C1 segment of cervical spinal cord (tissue), 14 donors: ENCODE measurements around the gene RBM20.
"Not testable (repeated sequence)": the region's sequence is repeated elsewhere in the genome, so short reads cannot be mapped to it uniquely, and the experiment has no call there.

ENCODE experiments used
- DNase-seq, 14 donors: peaks; one replicate each; lab custom pipeline; 2025; lab: John Stamatoyannopoulos, UW

The RBM20 gene

DNA sequence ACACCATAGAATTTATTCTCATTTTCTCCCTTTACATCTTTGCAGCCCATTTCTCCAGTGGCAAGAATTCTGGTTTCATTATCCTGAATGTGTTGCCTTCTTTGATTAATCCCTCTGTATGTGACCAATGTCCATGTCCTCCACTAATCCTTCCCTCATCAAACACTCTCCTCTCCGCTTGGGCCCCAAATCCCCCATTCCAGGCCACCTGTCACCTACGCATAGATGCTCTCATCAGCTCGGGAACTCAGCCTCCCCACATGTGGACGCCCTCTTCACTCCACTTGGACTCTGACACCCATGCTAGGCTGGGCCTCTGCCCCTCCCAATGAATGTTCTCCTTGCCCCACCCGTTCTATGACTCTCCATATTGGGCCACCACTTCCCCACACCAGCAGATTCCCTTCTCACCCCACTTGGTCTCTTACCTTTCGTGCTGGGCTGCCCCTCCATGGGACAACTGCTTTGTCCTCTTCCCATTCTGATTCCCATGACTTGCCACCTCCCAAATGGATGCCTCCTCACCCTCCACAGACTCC is 18.7 kb upstream of the RBM20 start:
- no peak for DNase-seq

DNA sequence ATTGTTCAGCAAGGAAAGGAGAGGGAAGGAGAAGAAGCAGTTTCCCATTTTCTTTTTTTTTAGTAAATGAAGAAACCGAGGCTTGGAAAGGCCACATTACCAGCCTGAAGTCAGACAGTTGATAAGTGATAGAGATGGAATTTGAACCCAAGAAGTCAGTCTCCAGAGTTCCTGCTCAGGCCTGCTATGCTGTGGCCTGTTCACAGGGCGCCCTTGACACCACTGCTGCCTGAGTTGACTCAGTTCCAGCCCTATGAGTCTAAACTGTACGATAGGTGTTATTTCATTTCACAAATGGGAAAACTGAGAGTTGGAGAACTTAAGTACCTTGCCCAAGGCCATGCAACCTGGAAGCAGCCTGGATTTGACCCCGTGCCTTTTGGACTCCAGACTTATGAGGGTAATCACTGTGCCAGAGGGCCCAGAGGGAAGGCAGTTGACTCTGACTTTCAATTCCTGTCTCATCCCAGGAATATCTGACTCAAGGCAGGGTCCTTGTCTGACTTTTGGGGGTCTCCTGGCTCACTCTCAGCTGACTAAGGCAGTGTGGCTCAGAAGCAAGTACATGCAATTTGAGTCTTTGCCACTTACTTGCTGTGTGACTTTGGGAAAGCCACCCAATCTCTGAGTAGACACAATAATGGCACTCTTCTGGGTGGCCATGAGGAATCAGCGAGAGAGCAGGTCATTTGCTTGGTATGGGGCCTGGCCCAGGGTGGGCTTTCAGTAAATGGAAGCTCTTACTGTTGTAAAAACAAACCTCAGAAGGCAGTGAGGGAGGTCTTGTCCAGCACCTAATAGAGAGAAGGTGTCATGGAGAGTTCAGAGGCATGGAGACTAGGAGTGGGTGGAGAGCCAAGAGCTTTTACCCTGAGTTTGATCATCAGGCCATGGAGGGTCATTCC is 17.9 kb upstream of the RBM20 start:
- no peak for DNase-seq

DNA sequence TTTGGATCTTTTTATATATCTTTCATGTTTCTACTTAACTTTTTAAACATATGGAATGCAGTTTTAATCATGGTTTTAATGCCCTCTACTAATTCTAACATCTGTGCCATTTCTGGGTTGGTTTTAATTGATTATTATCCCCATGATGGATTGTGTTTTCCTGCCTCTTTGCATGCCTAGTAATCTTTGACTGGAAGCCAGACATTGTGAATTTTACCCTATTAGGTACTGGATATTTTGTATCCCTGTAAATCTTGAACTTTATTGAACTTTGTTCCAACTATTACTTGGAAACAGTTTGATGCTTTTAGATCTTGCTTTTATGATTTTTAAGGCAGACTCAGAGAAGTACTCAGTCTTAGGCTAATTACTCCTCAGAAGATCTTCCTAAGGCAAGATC is 16.0 kb upstream of the RBM20 start:
- DNase-seq = no peak

- DNase-seq = no peak
These were observed 14.4 kb upstream of the RBM20 start for GRCh38 chr10:110629680-110630191.

DNA sequence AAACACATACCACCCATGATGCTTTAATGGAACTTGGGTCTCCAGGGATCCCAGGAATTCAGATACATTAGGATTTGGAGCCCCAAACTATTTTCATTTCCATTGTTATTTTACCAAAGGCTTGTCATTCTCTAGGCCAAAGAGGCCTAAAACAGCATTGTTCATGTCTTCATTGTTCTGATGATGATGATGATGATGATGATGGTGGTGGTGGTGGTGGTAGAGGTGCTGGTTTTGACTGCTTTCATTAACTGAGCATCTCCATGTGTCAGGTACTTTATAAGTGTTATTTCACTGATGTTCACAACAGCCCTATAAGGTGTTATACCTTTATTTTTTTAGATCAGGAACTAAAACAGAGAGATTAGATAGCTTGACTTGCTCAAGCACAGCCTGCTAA is 12.2 kb upstream of the RBM20 start:
- no peak for DNase-seq

- DNase-seq = no peak
These were observed 11.4 kb upstream of the RBM20 start for GRCh38 chr10:110632591-110633215.

- DNase-seq = no peak
These were observed 9.5 kb upstream of the RBM20 start for GRCh38 chr10:110634527-110635209.

- no peak for DNase-seq
These were observed 7.6 kb upstream of the RBM20 start for GRCh38 chr10:110636572-110636931.

GRCh38 chr10:110636932-110637557 is 7.1 kb upstream of the RBM20 start:
- no peak for DNase-seq

DNA sequence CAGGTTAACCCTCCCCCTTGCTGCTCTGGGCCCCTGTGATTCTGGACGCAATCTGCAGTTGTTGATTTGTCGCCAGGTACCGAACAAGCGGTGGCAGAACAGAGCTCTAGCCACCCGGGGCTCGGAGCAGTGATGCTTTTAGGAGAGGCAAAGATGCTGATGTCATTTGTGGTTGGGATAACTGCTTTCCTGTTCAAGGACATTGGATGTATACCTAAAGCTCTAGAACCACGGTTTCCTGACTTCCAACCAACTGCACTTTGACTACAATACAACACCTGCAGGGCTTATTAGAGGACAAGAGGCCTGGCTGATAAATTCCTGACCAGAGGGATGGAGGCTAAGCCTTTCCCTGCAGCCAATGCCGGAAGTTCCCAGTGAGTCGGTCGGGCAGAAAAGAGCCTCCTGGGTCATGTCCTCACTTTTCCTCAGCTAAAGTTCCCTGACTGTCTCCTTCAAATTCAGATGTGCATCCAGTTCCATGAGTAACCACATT is 6.5 kb upstream of the RBM20 start:
- DNase-seq = no peak

- DNase-seq = no peak
These were observed 5.8 kb upstream of the RBM20 start for GRCh38 chr10:110638319-110638718.

DNA sequence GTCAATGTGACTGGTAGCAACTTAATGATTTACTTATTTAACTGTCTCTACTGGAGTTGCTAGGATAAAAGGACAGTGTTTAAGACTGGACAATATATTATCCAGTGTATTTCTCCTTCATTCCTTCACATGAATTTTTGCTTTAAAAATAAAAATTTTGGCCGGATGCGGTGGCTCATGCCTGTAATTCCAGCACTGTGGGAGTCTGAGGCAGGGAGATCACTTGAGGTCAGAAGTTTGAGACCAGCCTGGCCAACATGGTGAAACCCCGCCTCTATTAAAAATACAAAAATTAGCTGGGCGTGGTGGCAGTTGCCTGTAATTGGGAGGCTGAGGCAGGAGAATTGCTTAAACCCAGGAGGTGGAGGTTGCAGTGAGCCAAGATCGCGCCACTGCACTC is 5.1 kb upstream of the RBM20 start:
- DNase-seq = not testable (repeated sequence)

- not testable (repeated sequence) for DNase-seq
These were observed 4.3 kb upstream of the RBM20 start for GRCh38 chr10:110639858-110640257.

GRCh38 chr10:110641256-110641655 is 2.9 kb upstream of the RBM20 start:
- DNase-seq = no peak

DNA sequence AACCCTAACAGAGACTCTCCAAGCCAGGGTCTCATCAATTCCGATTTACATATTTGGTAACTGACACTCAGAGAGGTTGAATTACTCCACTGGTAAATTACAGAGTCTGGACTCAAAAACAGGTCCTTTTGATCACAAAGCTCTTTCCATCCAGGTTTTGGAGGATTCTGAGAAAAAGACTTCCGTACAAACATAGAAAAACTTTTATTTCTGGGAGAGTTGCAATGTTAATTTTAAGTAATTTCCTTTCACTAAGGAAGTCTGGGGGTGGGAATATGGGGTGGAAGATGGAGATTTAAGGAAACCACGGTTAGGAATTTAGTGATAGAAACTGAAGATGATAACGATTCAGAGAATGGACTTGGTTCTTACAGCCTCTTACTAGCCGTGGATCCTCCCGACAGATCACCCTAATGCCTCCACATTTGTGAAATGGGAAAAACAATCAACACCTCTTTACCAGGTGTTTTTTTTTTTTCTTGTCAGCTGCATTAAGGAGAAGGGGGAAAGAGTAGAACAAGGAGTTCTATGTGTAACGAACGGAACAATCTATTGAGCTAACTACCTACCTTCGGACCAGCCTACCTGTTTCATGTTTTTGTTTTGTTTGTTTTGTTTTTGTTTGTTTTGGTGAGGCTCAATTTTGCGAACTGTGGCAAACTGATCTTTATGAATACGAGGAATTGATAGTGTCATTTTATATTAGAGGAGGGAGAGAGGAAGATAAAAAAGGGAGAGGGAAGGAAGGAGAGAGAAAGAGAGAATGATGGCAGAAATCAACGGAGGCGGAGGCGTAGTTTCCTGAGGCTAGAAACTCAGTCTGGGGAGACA is 1.7 kb upstream of the RBM20 start:
- no peak for DNase-seq

- DNase-seq = no peak
These were observed 992 bp upstream of the RBM20 start for GRCh38 chr10:110643035-110643652.

DNA sequence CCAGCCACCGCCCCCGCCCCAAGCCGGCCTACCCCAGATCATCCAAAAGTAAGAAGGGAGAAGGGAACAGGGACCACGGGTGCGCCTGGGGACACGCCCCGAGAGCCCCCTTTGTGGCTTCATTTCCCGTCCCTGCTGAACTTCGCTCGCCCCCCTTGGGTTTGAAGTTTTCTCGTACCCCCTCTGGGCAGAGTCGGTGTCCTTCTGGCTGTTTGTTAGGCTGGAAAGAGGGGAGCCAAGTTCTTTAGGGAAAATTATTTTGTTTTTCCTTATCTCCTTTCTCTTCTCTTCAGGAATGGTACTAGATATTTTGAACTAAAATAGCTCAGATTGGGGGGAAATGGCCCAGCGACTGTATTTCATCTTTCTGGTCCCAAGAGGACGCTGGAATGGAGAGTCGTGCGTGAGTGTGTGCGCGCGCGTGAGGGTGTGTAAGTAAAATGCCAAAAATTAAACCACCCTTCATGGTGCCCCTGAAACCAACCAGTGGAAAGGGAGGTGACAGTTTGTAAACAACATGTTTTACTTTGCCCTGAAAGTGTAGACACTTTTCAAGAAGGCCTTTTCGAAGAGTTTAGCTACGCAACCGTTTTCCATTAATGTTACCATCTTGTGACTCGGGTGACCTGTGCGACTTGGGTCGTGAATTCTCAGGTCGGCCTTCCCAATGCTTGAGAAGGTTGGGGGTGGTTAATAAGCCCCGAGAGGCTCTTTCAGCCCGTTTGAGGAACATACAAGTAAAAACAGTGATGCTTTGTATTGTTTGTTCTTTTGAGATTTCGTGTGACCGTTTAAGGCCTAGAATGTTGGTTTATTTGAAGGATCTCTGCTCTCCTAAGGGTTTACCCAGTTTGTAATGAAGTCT is 694 bp downstream of the RBM20 start:
- no peak for DNase-seq

DNA sequence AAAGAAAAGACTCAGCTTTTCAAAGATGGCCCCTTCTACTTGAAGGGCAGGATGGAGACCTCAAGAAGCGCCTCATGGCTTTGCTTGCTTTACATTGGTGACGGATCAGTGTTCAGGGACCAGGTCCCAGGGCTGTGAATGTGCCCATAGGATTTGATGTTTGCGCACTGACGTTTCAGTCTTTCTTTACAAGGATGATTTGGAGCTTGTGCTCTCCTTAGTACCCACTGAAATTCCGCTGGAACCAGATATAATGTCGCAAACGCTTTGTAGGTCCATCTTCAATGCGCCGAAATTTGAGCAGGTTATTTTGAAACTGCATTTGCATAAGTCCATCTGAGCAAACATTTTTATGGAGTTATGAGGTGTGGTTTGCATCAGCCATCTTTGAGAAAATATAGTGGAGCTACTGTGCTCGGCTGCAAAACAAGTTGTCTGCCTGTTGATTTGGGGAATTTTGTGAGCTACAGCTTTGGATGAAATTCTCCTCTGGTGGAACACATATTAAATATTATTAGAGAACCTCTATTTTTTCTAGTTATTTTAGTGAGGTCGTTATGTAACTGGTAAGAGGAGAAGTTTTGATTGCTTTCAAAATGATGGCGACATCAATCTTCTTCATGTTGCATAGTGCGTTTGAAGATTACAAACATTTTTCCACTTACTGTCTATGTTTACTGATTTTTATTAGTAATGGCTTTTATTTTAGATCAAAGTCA is 2.4 kb downstream of the RBM20 start:
- no peak for DNase-seq

- no peak for DNase-seq
These were observed 2.9 kb downstream of the RBM20 start for GRCh38 chr10:110647136-110647430.
